DOHH2 (cell line): ENCODE results near the gene RAB31.

Experiments used
- H3F3A ChIP-seq: fragments of 200-600 bp; sonication (generic), shearing (Covaris generic); 2 replicates; pipeline ENCODE4 v1.6.0; 2016; ENCODE audit warnings: antibody characterized with exemption, mild to moderate bottlenecking; ENCODE audit not compliant: control insufficient read depth, insufficient read depth
- H3K27ac ChIP-seq: fragments of 200-600 bp; sonication (generic); 2 replicates; pipeline ENCODE4 v1.5.1; 2014; ENCODE audit warnings: low read depth, mild to moderate bottlenecking, low read length, moderate library complexity
- H3K27me3 ChIP-seq: fragments of 200-600 bp; sonication (generic); 2 replicates; pipeline ENCODE4 v1.6.1; 2014; ENCODE audit warnings: mild to moderate bottlenecking, low read length, mixed read lengths; ENCODE audit not compliant: control insufficient read depth
- H3K36me3 ChIP-seq: fragments of 200-600 bp; sonication (generic); 2 replicates; pipeline ENCODE4 v1.6.1; 2014; ENCODE audit warnings: mild to moderate bottlenecking, low read length, moderate library complexity, mixed read lengths; ENCODE audit not compliant: control insufficient read depth
- H3K4me1 ChIP-seq: fragments of 200-600 bp; sonication (generic); 2 replicates; pipeline ENCODE4 v1.6.1; 2014; ENCODE audit warnings: mild to moderate bottlenecking, low read length, mixed read lengths; ENCODE audit not compliant: control insufficient read depth
- H3K4me2 ChIP-seq: fragments of 200-600 bp; sonication (generic); 2 replicates; pipeline ENCODE4 v1.6.0; 2014; ENCODE audit warnings: mild to moderate bottlenecking, low read length, moderate library complexity
- H3K4me3 ChIP-seq: fragments of 200-600 bp; sonication (generic); 2 replicates; pipeline ENCODE4 v1.5.1; 2014; ENCODE audit warnings: mild to moderate bottlenecking, low read length, mixed read lengths
- H3K79me2 ChIP-seq: fragments of 200-600 bp; sonication (generic); 2 replicates; pipeline ENCODE4 v1.6.1; 2014; ENCODE audit warnings: mild to moderate bottlenecking, low read length, mixed read lengths; ENCODE audit not compliant: control insufficient read depth
- H3K9me2 ChIP-seq: fragments of 200-600 bp; sonication (generic); replicated peaks from 2 replicates; pipeline ENCODE4 v1.6.1; 2014; ENCODE audit warnings: mild to moderate bottlenecking, low read length, mixed read lengths; ENCODE audit not compliant: control insufficient read depth
- H3K9me3 ChIP-seq: fragments of 200-600 bp; sonication (generic); 2 replicates; pipeline ENCODE4 v1.6.1; 2014; ENCODE audit warnings: antibody characterized with exemption, low read length, mixed read lengths; ENCODE audit not compliant: control insufficient read depth, insufficient read depth
- H4K20me1 ChIP-seq: fragments of 200-600 bp; sonication (generic); 2 replicates; pipeline ENCODE4 v1.6.0; 2014; ENCODE audit warnings: low read depth, mild to moderate bottlenecking, antibody characterized with exemption, low read length, moderate library complexity; ENCODE audit not compliant: control insufficient read depth, insufficient read depth
- EZH2phosphoT487 ChIP-seq: fragments of 200-600 bp; sonication (generic); IDR thresholded peaks from 2 replicates; pipeline ENCODE4 v1.6.1; 2017; ENCODE audit warnings: borderline replicate concordance, mild to moderate bottlenecking, antibody characterized with exemption, low read length, moderate library complexity, mixed read lengths
- TF ChIP-seq, protein P1 (sequence below): fragments of 200-600 bp; sonication (generic); IDR thresholded peaks from one replicate; pipeline ENCODE4 v1.5.1; 2014; ENCODE audit warnings: antibody characterized with exemption, mild to moderate bottlenecking, low read depth, low read length; ENCODE audit not compliant: poor library complexity, severe bottlenecking

Gene RAB31

GRCh38 chr18:9719421-9719981 lies 11.4 kb downstream of the RAB31 start:
- no peaks in the 10 kb centered on the region for H4K20me1 ChIP-seq
- no peak overlapping the region for H3K4me3 ChIP-seq
- no peaks in the 10 kb centered on the region for H3K36me3 ChIP-seq
- H3K79me2 ChIP-seq: no peaks in the 10 kb centered on the region
- no peaks in the 10 kb centered on the region for H3K4me1 ChIP-seq
- H3K9me2 ChIP-seq: no peaks in the 10 kb centered on the region
- H3F3A ChIP-seq: no peaks in the 10 kb centered on the region
- no peaks in the 10 kb centered on the region for H3K9me3 ChIP-seq
- TF ChIP-seq, protein P1, sequence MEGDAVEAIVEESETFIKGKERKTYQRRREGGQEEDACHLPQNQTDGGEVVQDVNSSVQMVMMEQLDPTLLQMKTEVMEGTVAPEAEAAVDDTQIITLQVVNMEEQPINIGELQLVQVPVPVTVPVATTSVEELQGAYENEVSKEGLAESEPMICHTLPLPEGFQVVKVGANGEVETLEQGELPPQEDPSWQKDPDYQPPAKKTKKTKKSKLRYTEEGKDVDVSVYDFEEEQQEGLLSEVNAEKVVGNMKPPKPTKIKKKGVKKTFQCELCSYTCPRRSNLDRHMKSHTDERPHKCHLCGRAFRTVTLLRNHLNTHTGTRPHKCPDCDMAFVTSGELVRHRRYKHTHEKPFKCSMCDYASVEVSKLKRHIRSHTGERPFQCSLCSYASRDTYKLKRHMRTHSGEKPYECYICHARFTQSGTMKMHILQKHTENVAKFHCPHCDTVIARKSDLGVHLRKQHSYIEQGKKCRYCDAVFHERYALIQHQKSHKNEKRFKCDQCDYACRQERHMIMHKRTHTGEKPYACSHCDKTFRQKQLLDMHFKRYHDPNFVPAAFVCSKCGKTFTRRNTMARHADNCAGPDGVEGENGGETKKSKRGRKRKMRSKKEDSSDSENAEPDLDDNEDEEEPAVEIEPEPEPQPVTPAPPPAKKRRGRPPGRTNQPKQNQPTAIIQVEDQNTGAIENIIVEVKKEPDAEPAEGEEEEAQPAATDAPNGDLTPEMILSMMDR: no peak
- no peak for TF ChIP-seq EZH2phosphoT487
- H3K27ac ChIP-seq: no peak overlapping the region
- peaks cover 6% of the 10 kb centered on the region; the same call in 1 of the 2 replicates for H3K27me3 ChIP-seq
- H3K4me2 ChIP-seq: no peak overlapping the region

GRCh38 chr18:9720327-9720726 lies 12.2 kb downstream of the RAB31 start:
- no peaks in the 10 kb centered on the region for H3K9me2 ChIP-seq
- H3K4me3 ChIP-seq: no peak overlapping the region
- no peaks in the 10 kb centered on the region for H3K9me3 ChIP-seq
- no peak for TF ChIP-seq EZH2phosphoT487
- H3K36me3 ChIP-seq: no peaks in the 10 kb centered on the region
- H3K27me3 ChIP-seq: peaks cover 6% of the 10 kb centered on the region; the same call in 1 of the 2 replicates
- H3K4me2 ChIP-seq: no peak overlapping the region
- H4K20me1 ChIP-seq: no peaks in the 10 kb centered on the region
- H3K4me1 ChIP-seq: no peaks in the 10 kb centered on the region
- no peaks in the 10 kb centered on the region for H3F3A ChIP-seq
- H3K79me2 ChIP-seq: no peaks in the 10 kb centered on the region
- H3K27ac ChIP-seq: no peak overlapping the region

GRCh38 chr18:9721893-9722550 lies 13.9 kb downstream of the RAB31 start:
- Histone ChIP-seq H3K27me3 (no peaks in the 10 kb centered on the region; the same call in 1 of the 2 replicates), H3K4me1 (no peaks in the 10 kb centered on the region), H3K79me2 (no peaks in the 10 kb centered on the region), H4K20me1 (no peaks in the 10 kb centered on the region), H3K4me2 (no peak overlapping the region), H3K27ac (no peak overlapping the region), H3K9me3 (no peaks in the 10 kb centered on the region), H3K36me3 (no peaks in the 10 kb centered on the region), H3F3A (no peaks in the 10 kb centered on the region), H3K4me3 (no peak overlapping the region), H3K9me2 (no peaks in the 10 kb centered on the region)
- TF ChIP-seq EZH2phosphoT487: no peak
- TF ChIP-seq, protein P1: no peak

GRCh38 chr18:9722691-9723090 lies 14.6 kb downstream of the RAB31 start:
- no peaks in the 10 kb centered on the region for H3K9me2 ChIP-seq
- H3K4me3 ChIP-seq: no peak overlapping the region
- no peaks in the 10 kb centered on the region for H3K4me1 ChIP-seq
- H3K27me3 ChIP-seq: no peaks in the 10 kb centered on the region
- H3K79me2 ChIP-seq: no peaks in the 10 kb centered on the region
- H4K20me1 ChIP-seq: no peaks in the 10 kb centered on the region
- no peaks in the 10 kb centered on the region for H3K36me3 ChIP-seq
- H3K27ac ChIP-seq: no peak overlapping the region
- no peaks in the 10 kb centered on the region for H3K9me3 ChIP-seq
- no peak overlapping the region for H3K4me2 ChIP-seq
- no peaks in the 10 kb centered on the region for H3F3A ChIP-seq
- no peak for TF ChIP-seq EZH2phosphoT487
- TF ChIP-seq, protein P1: no peak
